ENCODE data around the gene PLEK.

Gene PLEK

DNA sequence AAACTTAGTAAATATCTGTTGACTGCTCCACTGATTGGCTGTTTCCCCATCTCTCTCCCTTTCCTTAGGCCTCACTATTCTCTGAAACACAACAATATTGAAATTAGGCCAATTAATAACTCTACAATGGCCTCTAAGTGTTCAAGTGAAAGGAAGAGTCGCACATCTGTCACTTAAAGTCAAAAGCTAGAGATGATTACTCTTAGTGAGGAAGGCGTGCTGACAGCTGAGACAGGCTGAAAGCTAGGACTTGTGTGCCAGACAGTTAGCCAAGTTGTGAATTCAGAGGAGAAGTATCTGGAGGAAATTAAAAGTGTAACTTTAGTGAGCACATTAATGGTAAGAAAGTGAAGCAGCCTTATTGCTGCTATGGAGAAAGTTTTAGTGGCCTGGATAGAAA, 48.4 kb downstream of the PLEK start:
- in situ Hi-C loops (cut with HindIII; ENCODE audit: low sequenced_read_pairs) = no loop called here

DNA sequence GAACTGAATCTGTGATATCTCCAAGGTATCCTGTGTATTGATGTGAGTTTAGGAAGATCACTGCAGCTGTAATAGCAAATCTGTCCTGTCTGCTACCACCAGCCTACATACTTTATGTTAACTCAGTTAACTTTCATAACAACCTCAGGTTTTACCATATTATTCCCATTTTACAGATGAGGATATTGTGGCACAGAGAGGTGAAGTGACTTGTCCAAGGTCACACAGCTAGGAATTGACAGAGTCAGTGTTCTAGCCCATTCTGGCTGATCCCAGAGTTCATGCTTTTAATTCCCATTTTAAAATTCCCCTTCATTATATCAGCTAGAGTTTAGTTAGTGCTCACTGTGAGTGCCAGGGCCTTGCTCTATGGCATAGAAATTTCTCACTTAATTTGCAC, 49.4 kb downstream of the PLEK start:
- in situ Hi-C loops (cut with HindIII; ENCODE audit: low sequenced_read_pairs) = no loop called here

DNA sequence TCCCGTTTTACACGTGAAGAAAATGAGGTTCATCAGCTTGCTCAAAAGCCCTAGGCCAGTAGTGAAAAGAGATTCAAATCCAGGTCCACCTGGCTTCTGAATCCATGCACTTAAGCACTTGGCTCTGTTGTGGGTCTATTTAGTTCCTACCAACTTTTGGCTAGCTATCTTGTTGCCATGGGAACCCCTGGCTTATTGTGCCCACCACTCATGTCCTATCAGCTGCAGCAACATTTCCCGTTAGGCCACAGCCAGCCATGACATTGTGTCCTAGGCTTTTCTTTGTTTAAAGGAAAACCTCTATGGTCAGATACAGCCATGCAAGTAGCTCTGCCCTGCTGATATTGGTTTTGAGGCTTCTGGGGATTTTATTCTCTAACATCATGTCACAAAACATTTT, 49.8 kb downstream of the PLEK start:
- in situ Hi-C loops (cut with HindIII; ENCODE audit: low sequenced_read_pairs) = no loop called here

DNA sequence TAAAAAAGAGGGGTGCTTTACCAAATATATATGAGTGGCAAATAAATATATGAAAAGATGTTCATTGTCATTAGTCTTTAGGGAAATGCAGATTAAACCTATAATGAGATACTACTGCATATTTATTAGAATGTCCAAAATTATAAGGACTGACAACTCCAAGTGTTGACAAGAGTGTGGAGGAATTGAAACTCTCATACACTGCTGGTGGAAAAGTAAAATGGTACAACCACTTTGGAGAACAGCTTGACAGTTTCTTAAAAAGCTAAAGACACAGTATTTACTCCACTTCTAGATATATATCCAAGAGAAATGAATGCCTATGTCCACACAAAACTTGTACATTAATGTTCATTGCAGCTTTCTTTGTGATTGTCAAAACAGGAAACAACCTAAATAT, 50.4 kb downstream of the PLEK start:
- in situ Hi-C loops (cut with HindIII; ENCODE audit: low sequenced_read_pairs) = no loop called here

DNA sequence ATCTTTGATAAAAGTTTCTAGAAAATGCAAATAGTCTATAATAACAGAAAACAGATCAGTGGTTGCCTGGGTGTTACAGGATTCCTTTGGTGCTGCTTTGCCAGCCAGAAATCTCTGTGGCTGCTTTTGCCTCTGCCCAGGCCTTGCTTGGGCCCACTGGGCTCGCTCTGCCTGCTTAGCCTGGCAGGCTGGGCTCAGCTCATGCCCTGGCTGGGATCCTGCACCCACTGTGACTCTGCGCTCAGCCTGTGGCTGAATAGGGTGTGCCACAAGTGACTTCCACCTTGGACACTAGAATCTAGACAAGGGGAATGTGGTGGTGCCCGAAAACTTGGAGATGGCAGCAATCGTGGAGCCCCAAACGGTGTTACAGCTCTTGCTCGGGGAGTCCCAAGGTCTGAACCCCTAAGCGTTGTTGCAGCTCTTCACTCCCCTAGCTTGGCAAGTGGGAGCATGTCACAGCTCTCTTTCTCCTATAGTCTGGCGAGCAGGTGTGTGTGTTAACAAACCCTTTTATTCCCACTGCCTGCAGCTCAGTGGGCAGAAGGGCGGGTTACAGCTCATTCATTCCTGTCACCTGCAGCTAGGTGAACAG, 51.1 kb downstream of the PLEK start:
- in situ Hi-C loops (cut with HindIII; ENCODE audit: low sequenced_read_pairs) = no loop called here

DNA sequence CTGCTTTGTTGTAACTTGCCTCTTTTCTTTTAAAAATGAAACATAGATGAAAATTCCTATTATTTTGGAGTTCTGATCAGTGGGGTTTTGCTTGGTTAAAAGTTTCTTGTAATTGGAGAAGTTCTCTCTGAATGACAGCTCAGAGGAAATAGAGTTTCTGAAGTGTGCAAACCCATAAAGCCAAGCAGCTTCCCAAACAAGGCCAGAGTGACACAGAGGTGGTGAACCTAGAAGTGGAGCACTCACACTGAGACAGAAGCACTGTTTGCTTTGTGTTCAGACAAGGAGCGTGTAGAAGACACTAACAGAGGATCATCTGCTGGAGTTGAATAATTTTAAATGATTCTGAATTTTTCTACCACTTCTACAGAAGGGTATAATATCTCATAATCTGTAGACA, 52.8 kb downstream of the PLEK start:
- in situ Hi-C loops (cut with HindIII; ENCODE audit: low sequenced_read_pairs) = no loop called here

DNA sequence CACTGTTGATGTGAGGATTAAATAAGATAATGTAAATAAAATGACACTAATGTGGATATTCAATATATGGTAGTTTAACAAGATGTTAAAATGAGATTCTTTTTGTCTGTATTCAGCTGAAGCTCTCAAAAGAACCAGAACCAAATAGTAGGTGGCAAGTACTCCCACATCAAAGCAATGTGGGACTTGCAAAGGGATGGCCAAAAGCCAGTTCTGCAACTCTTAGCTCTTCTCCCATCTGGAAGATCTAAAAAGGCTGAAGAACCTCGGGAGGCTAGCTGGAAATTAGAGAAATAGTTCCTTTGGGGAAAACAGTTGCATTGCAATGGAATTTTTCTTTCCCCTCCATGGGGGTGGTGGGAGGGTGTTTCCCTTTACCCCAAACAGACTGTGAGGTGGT, 53.3 kb downstream of the PLEK start:
- in situ Hi-C loops (cut with HindIII; ENCODE audit: low sequenced_read_pairs) = no loop called here

DNA sequence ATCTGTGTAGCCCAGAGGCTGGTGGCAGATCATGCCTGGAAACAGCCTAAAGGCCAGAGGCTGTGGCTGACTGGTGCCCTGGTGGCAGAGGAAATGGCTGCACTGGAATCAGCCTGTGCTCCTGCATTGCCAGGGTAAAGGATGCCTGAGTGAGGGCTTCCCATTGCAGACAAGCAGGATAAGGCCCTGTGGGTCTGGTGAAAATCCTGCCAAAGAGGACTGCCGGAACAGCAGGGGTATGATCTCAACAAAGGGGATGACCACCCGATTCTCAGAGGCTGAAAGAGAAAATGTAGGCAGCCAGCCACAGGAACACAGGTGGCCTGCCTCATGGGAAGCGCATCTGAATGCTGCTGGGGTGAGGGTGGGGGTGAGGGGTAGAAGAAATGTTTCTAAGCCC, 53.8 kb downstream of the PLEK start:
- in situ Hi-C loops (cut with HindIII; ENCODE audit: low sequenced_read_pairs) = no loop called here

DNA sequence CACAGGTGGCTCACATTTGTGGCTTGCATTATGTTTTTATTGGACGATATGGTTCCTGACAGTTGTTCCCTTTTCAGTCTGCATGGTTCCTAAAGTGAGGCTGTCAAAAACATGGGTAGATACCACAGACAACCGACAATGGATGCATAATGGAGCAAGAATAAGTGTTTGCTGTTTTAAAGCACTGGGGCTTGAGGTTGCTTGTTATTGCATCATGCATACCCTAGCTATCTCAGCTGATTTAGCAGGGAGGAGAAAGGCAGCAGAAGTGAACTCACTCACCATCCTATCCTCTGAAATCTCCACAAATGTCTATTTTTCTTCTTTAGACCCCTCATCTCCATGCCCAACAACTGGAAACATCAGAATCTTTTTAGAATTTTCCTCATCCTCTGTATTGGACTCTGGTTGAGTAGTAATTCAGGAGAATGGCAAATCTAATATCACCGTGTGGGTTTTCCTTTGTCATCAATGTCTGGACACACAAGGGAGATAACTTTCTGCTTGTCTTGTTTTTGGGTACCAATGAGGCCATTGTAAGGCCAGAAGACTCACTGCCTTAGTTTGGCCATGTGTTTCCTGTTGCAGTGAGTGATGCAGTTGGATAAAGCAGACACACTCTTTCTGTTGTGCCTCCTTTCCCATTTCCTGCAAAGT, 55.3 kb downstream of the PLEK start:
- in situ Hi-C loops (cut with HindIII; ENCODE audit: low sequenced_read_pairs) = no loop called here

DNA sequence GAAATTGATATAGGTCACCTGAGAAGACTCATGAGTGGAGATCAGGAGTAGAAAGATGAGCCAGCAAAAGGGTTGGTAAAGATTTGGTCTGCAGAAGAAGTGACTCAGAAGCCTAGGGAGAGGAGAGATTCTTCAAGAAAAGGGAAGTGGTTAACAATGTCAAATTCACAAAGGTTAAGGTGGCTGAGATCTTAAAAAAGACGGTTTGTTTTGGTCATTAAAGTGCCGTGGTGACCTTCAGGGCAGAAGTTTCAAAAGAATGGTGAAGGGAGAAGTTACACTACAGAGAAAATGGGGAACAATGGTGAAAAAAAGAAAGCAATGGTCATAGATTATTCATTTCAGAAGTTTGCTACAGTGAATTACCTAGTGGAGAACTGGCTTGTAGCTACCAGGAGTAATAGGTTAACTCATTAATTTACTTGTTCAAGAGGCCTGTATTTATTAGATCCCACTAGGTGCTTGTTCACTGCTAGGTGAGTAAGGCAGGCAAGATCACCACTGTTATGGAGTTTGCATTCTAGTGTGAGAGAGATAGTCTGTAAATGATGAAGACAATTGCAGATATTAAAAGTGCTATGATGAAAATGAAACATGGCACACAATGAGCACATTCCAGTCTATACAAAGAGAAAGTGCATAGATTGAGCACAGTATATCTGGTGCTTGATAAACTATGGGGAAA, 59.0 kb downstream of the PLEK start:
- in situ Hi-C loops (cut with HindIII; ENCODE audit: low sequenced_read_pairs) = no loop called here

DNA sequence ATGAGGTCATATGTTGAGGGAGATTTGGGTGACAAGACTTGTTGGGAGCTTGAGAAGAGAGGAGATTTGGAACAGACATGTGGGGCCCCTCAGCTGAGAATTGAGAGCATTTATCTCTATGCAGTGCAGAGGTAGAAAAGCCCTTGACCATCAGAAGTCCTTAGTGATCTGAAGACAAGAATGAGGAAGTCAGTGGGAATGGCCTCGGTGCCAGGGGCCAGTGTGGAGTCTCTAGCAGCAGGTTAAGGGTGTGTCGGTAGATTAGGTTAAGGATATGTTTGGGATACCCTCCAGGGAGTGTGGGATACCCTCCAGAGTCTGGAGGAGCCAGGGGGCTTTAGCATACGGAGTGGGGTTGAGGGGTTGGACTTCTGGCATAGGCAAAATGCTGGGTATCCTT, 60.4 kb downstream of the PLEK start:
- in situ Hi-C loops (cut with HindIII; ENCODE audit: low sequenced_read_pairs) = no loop called here

DNA sequence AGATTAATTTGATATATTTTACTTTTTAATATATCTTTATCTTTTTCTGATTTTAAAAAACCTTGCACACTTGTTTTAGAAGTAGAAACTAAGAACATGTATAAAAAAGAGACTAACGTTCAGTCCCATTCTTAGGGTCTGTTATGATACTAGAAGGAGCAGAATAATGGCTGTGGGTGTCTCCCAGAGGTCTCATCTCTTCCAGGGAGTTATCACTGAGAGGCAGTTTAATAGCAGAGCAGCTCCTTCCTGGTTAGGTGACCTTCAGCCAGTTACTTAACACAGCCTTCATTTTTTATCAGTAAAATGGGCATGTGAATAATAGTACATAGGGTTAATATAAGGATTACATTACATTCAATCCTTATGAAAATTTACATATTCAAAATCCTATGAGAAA, 61.4 kb downstream of the PLEK start:
- in situ Hi-C loops (cut with HindIII; ENCODE audit: low sequenced_read_pairs) = no loop called here

DNA sequence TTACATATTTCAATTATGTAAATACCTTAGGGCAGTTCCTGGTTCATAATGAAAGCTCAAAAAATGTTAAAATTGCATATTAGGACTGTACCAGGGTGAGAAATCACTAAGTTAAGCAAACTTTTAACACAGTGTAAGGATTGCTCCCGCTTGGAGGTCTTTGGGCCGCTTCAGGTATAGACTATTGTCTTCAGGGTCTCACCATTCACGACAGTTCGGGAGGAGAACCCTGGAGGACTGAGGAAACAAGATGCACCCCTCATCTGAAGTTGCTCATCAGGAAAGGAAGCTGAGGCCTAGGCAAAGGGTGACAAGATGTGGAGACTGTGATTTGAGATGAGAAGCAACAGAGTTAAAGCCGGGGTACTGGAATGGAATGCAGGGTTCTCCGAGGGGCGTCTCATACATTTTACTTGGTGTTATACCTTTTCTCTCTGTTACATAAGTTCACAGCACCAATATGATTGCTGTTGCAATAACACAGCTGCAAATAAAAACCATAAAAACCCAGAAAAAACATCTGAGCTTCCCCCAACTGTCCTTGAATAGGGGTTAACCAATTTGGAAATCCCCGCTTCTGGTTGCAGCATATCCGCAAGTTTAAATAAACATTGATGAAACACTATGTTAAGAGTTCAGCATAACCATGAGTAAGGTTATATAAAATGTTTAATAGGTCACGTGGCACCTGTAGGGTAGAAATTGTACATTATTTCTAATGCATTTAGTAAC, 61.9 kb downstream of the PLEK start:
- in situ Hi-C loops (cut with HindIII; ENCODE audit: low sequenced_read_pairs) = no loop called here

DNA sequence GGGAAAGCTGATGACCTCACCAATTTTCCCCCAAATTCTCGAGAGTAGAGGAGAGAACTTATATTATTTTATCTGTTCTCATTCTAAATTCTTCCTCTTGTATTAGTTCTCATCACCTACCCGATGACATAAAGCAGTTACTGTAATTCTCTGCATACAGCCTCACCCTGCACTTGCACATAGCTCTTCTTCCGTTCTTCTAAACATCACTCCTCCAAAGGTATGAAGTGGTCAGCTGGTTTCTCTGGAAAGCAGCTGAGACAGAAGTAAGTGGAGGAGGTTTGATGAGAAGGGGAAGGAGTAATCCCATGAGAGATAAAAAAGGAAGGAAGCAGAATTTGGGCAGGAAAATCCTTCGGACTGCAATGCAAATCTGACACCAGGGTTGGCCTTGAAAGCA, 63.0 kb downstream of the PLEK start:
- in situ Hi-C loops (cut with HindIII; ENCODE audit: low sequenced_read_pairs) = no loop called here

DNA sequence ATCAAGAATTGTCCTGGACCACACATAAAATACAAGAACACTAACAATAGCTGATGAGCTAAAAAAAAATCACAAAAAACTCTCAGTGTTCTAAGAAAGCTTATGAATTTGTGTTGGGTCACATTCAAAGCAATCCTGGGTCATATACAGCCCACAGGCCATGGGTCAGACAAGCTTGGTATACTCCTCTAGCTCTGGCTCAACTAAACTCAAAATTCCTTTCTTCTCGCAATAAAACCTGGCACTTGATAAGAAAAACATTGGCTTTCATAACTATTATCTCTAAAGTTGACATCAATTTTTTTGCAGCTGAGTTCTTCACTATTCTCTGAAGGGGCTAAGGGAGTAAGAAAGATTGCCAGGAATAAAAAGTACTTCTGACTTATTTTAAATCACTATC, 63.7 kb downstream of the PLEK start:
- in situ Hi-C loops (cut with HindIII; ENCODE audit: low sequenced_read_pairs) = no loop called here

DNA sequence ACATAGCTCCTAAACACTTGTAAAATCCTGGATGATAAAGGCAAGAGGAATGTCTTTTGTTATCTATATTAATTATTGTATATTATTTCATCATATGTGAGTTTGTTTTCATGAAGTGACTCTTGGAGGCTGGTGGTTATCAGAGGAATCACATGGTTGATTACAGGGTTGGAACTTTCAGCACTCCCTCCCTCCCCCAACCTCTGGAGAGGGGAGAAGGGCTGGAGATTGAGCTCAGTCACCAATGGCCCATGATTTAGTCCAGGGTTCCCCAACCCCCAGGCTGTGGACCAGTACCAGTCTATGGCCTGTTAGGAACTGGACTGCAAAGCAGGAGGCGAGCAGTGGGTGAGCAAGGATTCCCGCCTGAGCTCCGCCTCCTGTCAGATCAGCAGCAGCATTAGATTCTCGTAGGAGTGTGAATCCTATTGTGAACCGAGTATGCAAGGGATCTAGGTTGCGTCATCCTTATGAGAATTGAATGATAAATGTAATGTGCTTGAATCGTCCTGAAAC, 64.3 kb downstream of the PLEK start:
- in situ Hi-C loops (cut with HindIII; ENCODE audit: low sequenced_read_pairs) = no loop called here

DNA sequence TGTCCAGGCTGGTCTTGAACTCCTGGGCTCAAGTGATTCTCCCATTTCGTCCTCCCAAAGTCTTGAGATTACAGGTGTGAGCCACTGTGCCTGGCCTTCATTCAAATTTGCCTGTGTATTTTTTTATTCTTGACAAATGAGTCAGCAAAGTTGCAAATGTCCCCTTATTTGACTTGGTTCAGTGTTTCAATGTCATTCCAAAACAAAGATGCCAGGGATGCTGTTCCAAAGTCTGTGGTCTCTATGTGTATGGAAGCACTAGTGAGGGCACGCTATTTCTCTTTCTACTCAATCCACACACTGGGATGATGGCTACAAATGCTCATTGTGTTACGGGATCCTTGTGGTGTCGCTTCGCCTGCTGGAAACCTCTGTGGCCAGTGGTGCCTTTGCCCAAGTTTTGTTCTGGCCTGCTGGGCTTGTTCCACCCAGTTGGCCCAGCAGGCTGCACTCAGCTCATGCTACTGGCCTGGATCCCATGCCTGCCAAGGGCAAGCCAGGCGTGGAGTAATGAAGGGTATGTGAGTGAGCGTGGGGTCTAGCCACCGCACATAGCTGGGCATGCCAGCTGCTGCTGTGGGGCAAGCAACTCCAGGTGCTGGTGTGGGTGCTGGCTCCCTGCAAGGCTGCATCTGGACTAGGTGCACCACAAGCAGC, 66.4 kb downstream of the PLEK start:
- in situ Hi-C loops (cut with HindIII; ENCODE audit: low sequenced_read_pairs) = loop anchor here (10.0 kb wide), 1 partner anchor 47 kb away; no protein-coding TSS in a partner anchor

DNA sequence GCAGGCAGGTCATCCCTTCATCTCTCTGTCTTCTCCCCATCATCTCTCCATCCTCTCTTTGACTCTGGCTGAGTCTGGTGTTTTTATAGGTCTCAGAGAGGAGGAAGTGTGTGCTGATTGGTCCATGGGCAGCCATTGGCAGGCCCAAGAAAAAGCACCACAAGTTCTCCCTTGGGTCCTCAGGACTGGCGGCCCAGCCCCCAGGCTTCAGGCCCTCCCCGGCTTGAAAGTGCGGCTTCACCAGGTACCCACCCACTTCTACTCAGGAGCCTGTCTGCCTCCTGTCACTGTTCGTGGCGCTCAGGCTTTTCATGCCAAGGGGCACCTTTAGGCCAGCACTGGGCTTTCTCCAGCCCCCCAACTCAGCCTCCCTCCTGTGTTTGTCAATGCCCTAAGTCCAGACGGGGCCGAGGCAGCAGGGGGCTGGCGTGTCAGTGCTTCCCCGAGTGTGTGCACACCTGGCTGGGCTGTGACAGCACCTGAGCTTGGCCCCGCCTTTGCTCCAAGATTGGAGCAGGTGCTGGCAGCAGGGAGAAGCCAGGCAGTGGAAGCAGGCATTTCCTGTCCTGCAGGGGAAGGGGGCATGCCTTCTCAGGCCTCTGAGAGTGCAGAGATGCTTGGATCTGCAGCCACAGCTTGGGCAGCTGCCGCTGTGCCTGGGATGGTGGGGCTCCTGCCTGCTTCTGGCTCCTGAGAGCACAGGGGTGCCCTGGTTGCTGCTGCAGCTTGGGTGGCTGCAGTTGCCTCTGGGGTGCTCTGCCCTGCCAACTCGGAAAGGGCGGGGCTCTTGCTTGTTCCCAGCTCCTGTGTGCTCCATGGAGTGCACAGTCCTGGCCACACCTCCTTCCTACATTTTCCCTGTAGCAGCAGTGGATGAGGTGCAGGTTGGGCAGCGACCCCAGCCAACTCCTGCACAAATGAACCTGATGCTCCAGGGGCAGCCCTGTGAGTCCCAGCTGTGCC, 67.9 kb downstream of the PLEK start:
- in situ Hi-C loops (cut with HindIII; ENCODE audit: low sequenced_read_pairs) = loop anchor here (10.0 kb wide), 1 partner anchor 48 kb away; no protein-coding TSS in a partner anchor

DNA sequence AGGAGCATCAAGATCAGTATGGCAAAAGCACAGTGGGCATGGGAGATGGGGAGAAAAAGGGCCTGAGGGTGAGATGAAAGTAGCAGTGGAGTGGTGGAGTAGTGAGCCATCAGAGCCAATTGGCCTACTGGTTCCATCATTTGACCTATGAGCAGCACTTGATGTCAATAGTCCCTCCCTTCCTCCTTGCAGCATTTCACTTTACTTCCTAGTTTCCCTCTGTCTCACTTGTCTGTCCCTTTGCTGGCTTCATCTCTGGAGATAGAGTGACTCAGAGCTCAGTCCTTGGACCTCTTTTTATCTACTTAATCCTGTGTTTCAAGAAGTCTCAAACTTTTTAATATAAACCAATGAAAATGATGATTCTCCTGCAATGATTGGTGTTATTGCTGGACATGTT, 69.9 kb downstream of the PLEK start:
- in situ Hi-C loops (cut with HindIII; ENCODE audit: low sequenced_read_pairs) = loop anchor here (10.0 kb wide), 1 partner anchor 50 kb away; no protein-coding TSS in a partner anchor

DNA sequence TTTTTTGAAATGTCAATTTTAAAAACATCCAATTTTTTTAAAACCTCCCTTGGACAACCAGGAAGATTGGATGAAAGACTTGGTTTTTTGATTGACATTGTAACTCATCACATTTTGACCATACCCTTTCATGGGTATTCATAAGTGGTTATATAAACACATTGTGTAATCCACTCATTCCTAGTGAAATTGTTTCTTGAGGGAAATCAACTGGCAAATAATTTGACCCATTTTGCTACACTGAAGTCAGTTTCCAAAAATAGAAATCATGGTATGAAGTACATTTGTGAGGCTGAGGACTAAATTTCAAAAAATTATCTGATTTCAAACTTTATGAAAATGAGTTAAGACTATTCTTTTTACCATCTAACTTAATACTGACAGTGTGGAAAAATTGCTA, 70.5 kb downstream of the PLEK start:
- in situ Hi-C loops (cut with HindIII; ENCODE audit: low sequenced_read_pairs) = loop anchor here (10.0 kb wide), 1 partner anchor 51 kb away; no protein-coding TSS in a partner anchor
